Breast epithelium (tissue), 4 donors: ENCODE data around the gene LDLRAD3. TPM values are rescaled to one million over a fixed set of nuclear protein-coding genes. Genes with fewer than 3 reads are reported as not detected.
"Not testable (repeated sequence)": the region's sequence is repeated elsewhere in the genome, so short reads cannot be mapped to it uniquely, and the experiment has no call there.

Source experiments
- DNase-seq, 2 donors: peaks; one replicate each; pipeline ENCODE4 v3.0.0-alpha.2; 2019; ENCODE audit warnings: low spot score in 2 of 2
- H3K27ac ChIP-seq, 2 donors: fragments of 200-600 bp; sonication (generic) in 1 of 2; one replicate each; pipeline ENCODE4 v1.5.1; 2016 to 2019; ENCODE audit warnings: mild to moderate bottlenecking in 1 of 2
- H3K27me3 ChIP-seq, 2 donors: fragments of 200-600 bp; sonication (generic) in 1 of 2; one replicate each; pipeline versions ENCODE4 v1.5.1 to v1.6.0; 2017 to 2019; ENCODE audit warnings: control low read depth in 1 of 2, mild to moderate bottlenecking in 1 of 2
- H3K36me3 ChIP-seq: fragments of 200-600 bp; one replicate; pipeline ENCODE4 v1.5.1; 2019
- H3K4me1 ChIP-seq, 2 donors: fragments of 200-600 bp; sonication (generic); one replicate each; pipeline ENCODE4 v1.5.1; 2016 to 2019; ENCODE audit warnings: control low read depth in 1 of 2
- H3K4me3 ChIP-seq, 3 donors: fragments of 200-600 bp; sonication (generic); 1 replicate in 2 of 3; 2 replicates in 1 of 3; pipeline ENCODE4 v1.5.1; 2016 to 2019; ENCODE audit warnings: mild to moderate bottlenecking in 3 of 3, moderate library complexity in 2 of 3
- H3K9me3 ChIP-seq, 2 donors: fragments of 200-600 bp; sonication (generic) in 1 of 2; one replicate each; pipeline ENCODE4 v1.5.1; 2016 to 2019; ENCODE audit warnings: control low read depth in 1 of 2
- POLR2A ChIP-seq: fragments of 450-650 bp; IDR thresholded peaks from one replicate; pipeline ENCODE4 v1.6.1; 2016; ENCODE audit warnings: antibody characterized with exemption, mild to moderate bottlenecking, moderate library complexity
- POLR2AphosphoS5 ChIP-seq, 3 donors: sonication (generic); formaldehyde crosslinking; IDR thresholded peaks; one replicate each; pipeline ENCODE4 v1.6.1; 2017; ENCODE audit warnings: antibody characterized with exemption in 3 of 3
- intact Hi-C: fragments of 100-400 bp; cut with DNase I; formaldehyde crosslinking; loops from one replicate; pipeline ENCODE4 v1.15.1; 2023; ENCODE audit warnings: low total_unique reads
- total RNA-seq, 3 donors: library from RNA; depleted of rRNA; stranded (reverse); fragments of >200 nt; gene quantifications; one replicate each; pipeline ENCODE4 v1.1.0, GENCODE V29; 2016
- TF ChIP-seq, protein P1 (sequence below), 3 donors: fragments of 450-650 bp; IDR thresholded peaks; one replicate each; pipeline ENCODE4 v1.5.1; 2016 to 2017; ENCODE audit warnings: antibody characterized with exemption in 3 of 3, mild to moderate bottlenecking in 3 of 3, moderate library complexity in 3 of 3

The LDLRAD3 gene
- total RNA-seq, 3 donors from 2014 or later = 20.3 to 45.4 (median 40.6) TPM

DNA sequence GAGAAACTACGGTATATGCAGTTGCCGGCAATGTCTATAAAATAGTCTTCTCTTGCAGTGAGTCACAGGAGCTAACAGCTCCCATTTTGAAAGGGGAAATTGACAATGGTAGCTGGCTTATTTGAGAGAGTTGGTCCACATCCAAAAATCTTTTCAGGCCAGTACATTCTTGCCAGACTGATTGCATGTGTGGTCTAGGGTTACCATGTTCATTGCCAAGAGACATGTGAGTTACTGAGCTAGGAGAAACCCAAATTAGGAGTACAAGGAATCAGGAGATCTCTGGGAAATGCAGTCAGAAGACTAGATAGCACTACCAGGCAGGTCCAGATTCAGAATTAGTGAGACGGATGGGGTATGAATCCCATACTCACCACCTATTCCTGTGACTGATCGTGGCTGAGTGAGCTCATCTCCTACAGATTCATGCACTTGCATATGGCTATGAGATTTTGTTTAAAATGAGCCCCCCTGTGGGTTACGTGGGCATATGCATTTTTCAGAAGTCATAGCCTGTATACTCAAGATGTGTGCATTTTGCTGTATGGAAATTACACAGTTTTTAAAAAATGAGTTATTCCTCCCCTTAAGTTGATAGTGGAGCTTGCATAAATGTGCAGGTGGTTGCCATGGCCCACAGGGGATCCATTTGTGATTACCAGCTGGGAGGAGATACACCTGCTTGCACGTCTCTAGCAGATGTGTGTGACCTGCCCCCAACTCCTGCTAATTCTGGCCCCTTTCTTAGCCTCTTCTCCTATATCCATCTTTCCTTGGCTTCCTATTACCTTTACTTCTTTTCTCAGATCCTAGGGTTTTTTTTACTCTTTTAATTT is 242.7 kb downstream of the LDLRAD3 start:
- Histone ChIP-seq H3K27me3 (no peaks in the 10 kb centered on the region), H3K4me1 (no peaks in the 10 kb centered on the region), H3K9me3 (no peaks in the 10 kb centered on the region), H3K36me3 (no peaks in the 10 kb centered on the region), H3K27ac (no peak overlapping the region), H3K4me3 (no peak overlapping the region)
- TF ChIP-seq, protein P1, sequence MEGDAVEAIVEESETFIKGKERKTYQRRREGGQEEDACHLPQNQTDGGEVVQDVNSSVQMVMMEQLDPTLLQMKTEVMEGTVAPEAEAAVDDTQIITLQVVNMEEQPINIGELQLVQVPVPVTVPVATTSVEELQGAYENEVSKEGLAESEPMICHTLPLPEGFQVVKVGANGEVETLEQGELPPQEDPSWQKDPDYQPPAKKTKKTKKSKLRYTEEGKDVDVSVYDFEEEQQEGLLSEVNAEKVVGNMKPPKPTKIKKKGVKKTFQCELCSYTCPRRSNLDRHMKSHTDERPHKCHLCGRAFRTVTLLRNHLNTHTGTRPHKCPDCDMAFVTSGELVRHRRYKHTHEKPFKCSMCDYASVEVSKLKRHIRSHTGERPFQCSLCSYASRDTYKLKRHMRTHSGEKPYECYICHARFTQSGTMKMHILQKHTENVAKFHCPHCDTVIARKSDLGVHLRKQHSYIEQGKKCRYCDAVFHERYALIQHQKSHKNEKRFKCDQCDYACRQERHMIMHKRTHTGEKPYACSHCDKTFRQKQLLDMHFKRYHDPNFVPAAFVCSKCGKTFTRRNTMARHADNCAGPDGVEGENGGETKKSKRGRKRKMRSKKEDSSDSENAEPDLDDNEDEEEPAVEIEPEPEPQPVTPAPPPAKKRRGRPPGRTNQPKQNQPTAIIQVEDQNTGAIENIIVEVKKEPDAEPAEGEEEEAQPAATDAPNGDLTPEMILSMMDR (IDR thresholded peaks at IDR 0.05) = no peak
- TF ChIP-seq POLR2AphosphoS5 (IDR thresholded peaks at IDR 0.05) (no peak), POLR2A (no peak)
- DNase-seq = no peak
- intact Hi-C loops = no loop called here

DNA sequence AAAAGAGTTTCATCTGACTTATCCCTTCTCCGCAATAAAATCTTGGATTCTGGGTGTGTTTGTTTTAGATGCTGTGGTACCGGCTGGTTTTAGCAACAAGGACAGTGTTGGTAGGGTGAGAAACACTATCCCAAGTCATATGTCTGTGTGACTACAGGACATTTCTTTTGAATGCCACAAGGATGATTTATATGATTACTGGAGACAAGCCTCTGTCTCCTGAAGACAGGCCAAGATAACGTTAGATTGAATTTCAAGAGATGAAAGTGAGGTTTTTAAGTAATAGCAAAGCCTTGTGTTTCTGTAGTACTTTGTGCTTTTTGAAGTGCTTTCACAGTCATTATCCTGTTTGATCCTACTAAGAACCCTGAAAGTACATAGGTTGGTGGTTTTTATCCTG is 243.8 kb downstream of the LDLRAD3 start:
- DNase-seq = no peak
- no peaks in the 10 kb centered on the region for H3K9me3 ChIP-seq
- H3K4me1 ChIP-seq = no peaks in the 10 kb centered on the region
- H3K27me3 ChIP-seq = no peaks in the 10 kb centered on the region
- no peak overlapping the region for H3K27ac ChIP-seq
- TF ChIP-seq POLR2A = no peak
- no peak for TF ChIP-seq POLR2AphosphoS5 (IDR thresholded peaks at IDR 0.05)
- TF ChIP-seq, protein P1 (IDR thresholded peaks at IDR 0.05) = no peak
- no peak overlapping the region for H3K4me3 ChIP-seq
- no peaks in the 10 kb centered on the region for H3K36me3 ChIP-seq
- intact Hi-C loops = no loop called here

DNA sequence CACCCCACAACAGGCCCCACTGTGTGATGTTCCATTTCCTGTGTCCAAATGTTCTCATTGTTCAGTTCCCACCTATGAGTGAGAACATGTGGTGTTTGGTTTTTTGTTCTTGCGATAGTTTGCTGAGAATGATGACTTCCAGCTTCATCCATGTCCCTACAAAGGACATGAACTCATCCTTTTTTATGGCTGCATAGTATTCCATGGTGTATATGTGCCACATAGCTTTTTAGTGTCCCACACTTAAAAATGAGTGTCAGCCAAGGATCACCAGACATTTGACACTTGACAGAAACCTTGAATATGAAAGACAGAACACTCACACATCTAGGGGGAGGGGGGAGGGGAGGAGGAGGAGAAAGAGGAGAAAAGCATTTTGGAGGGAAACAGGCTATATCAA is 245.9 kb downstream of the LDLRAD3 start:
- not testable (repeated sequence) for H3K27me3 ChIP-seq, H3K36me3 ChIP-seq, H3K27ac ChIP-seq, H3K9me3 ChIP-seq, H3K4me1 ChIP-seq, DNase-seq, H3K4me3 ChIP-seq
- intact Hi-C loops = loop anchor here (2.0 kb wide), 1 partner anchor 37 kb away; no protein-coding TSS in a partner anchor

DNA sequence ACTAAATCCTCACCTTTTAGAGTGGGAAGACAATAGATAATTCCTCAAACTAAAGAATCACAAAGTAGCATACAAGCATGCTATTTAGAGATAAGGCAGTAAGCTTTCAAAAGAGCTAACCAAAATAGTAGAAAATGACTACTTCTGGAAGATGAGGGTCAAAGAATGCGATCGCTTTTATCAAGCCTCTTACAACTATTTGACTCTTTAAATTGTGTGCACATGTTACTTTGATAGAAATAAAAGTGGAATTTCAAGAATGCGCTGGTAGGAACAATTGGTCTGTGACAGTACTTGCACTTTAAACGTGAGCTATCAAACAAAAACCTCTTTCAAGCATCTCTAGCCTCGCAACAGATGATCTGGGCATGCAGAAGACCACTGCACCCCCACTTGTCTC is 248.1 kb downstream of the LDLRAD3 start:
- DNase-seq = no peak
- H3K36me3 ChIP-seq = no peaks in the 10 kb centered on the region
- no peaks in the 10 kb centered on the region for H3K4me1 ChIP-seq
- H3K4me3 ChIP-seq = no peak overlapping the region
- H3K9me3 ChIP-seq = no peaks in the 10 kb centered on the region
- no peaks in the 10 kb centered on the region for H3K27me3 ChIP-seq
- no peak for TF ChIP-seq POLR2AphosphoS5 (IDR thresholded peaks at IDR 0.05)
- TF ChIP-seq, protein P1 (IDR thresholded peaks at IDR 0.05) = no peak
- TF ChIP-seq POLR2A = no peak
- no peak overlapping the region for H3K27ac ChIP-seq
- intact Hi-C loops = loop anchor here (2.0 kb wide), 1 partner anchor 39 kb away; no protein-coding TSS in a partner anchor

DNA sequence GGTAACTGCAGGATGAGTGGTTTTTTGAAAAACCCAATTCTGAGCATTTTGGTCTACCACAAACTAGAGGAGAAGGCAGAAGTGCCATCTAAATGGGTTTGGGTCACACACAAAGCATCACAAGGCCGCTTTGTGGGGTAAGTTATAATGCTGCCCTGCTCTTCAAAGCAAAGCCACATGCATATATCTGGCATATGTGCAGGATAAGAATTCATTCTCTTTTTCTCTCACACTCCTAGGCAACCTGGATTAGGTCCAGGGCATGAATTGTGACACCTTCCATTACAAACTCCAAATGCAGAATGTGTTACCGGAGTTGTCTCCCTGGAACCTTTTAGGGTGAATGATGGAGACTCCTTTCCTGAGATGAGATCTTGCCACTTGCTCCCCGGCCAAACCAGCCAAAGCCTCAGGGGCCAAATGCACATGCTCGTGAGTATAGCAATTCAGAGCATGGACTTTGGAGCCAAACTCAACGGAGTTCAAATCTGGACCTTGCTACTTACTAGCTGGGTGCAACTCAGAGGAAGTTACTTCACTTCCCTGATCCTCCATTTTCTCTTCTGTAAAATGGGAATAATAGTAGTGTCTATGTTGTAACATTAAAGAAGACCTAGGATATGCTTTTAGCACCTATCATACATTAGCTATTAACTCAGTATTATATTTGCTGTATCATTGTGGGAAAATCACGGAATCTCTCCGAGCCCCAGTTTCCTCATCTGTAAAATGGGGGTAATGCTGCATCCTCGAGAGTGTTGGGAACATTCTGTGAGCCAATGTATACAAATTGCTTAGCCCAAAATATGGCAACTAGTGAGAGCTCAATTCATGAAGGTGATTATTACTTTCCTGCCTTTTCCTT is 248.8 kb downstream of the LDLRAD3 start:
- Histone ChIP-seq H3K4me1 (no peaks in the 10 kb centered on the region), H3K27me3 (no peaks in the 10 kb centered on the region), H3K27ac (no peak overlapping the region), H3K36me3 (no peaks in the 10 kb centered on the region), H3K9me3 (no peaks in the 10 kb centered on the region), H3K4me3 (no peak overlapping the region)
- TF ChIP-seq POLR2A = no peak
- TF ChIP-seq, protein P1 (IDR thresholded peaks at IDR 0.05) = no peak
- no peak for DNase-seq
- intact Hi-C loops = no loop called here
